HepG2 (cell line): ENCODE measurements around the gene ZNF416. TPM values are rescaled to one million over a fixed set of nuclear protein-coding genes. Genes with fewer than 3 reads are reported as not detected.

Source experiments
- BHLHE40 ChIP-seq: IDR thresholded peaks from 2 replicates; pipeline ENCODE4 v1.6.1; 2011; ENCODE audit warnings: low read length, improper control_type of control experiment
- FIP1L1 ChIP-seq: fragments of 200-400 bp; formaldehyde crosslinking; IDR thresholded peaks from 2 replicates; pipeline ENCODE4 v1.6.1; 2018; ENCODE audit warnings: low read depth, mild to moderate bottlenecking, low read length, moderate library complexity, borderline replicate concordance; ENCODE audit not compliant: insufficient read depth
- HOXD1 ChIP-seq: sonication (generic); formaldehyde crosslinking; IDR thresholded peaks from 2 replicates; pipeline ENCODE4 v1.5.0; 2020; ENCODE audit warnings: missing genetic modification reagents
- NFRKB ChIP-seq: fragments of 450-650 bp; IDR thresholded peaks from 2 replicates; pipeline ENCODE4 v1.6.1; 2017
- NFYB ChIP-seq: sonication (generic); formaldehyde crosslinking; IDR thresholded peaks from 2 replicates; pipeline ENCODE4 v1.4.0; 2020; ENCODE audit warnings: missing genetic modification reagents
- SMYD3 ChIP-seq: sonication (generic); formaldehyde crosslinking; IDR thresholded peaks from 2 replicates; pipeline ENCODE4 v1.8.1; 2023; ENCODE audit warnings: mild to moderate bottlenecking, missing genetic modification reagents
- TARDBP ChIP-seq: sonication (generic); formaldehyde crosslinking; IDR thresholded peaks from 2 replicates; pipeline ENCODE4 v1.8.0; 2022; ENCODE audit warnings: mild to moderate bottlenecking, missing genetic modification reagents
- TBL1XR1 ChIP-seq: fragments of 150-350 bp; IDR thresholded peaks from 2 replicates; pipeline ENCODE4 v1.6.1; 2014; ENCODE audit warnings: borderline replicate concordance, low read length; ENCODE audit not compliant: partially characterized antibody
- TOPORS ChIP-seq: sonication (generic); formaldehyde crosslinking; IDR thresholded peaks from 2 replicates; pipeline ENCODE4 v1.8.0; 2023; ENCODE audit warnings: mild to moderate bottlenecking, missing genetic modification reagents
- TP53 ChIP-seq: sonication (generic); formaldehyde crosslinking; conservative IDR thresholded peaks from 2 replicates; pipeline ENCODE4 v1.4.0; 2020; ENCODE audit warnings: missing genetic modification reagents
- ZBTB7B ChIP-seq: sonication (generic); formaldehyde crosslinking; IDR thresholded peaks from 2 replicates; pipeline ENCODE4 v1.4.0; 2020; ENCODE audit warnings: missing genetic modification reagents
- ZNF720 ChIP-seq: sonication (generic); formaldehyde crosslinking; IDR thresholded peaks from 2 replicates; pipeline ENCODE4 v1.4.0; 2020; ENCODE audit warnings: missing genetic modification reagents
- ZNF879 ChIP-seq: sonication (generic); formaldehyde crosslinking; IDR thresholded peaks from 2 replicates; pipeline ENCODE4 v1.8.1; 2023; ENCODE audit warnings: missing genetic modification reagents
- ZSCAN29 ChIP-seq: sonication (generic); formaldehyde crosslinking; conservative IDR thresholded peaks from 2 replicates; pipeline ENCODE4 v1.4.0; 2020; ENCODE audit warnings: mild to moderate bottlenecking, missing genetic modification reagents
- polyA plus RNA-seq, 8 experiments: library from polyadenylated mRNA; depleted of rRNA in 3 of 8; stranded (reverse) in 7 of 8; unstranded in 1 of 8; fragments of >200 nt; fragmentation: Illumina TruSeq in 4 of 8; extraction: Trizol in 4 of 8; gene quantifications; 2 replicates each; pipeline versions ENCODE4 v1.2.1 to v1.2.3, GENCODE V29; 2011 to 2016; ENCODE audit warnings: low read depth in 4 of 8, missing spikeins in 1 of 8, mixed read lengths in 1 of 8; ENCODE audit not compliant: insufficient read depth in 1 of 8
- total RNA-seq, 5 experiments: library from RNA; depleted of rRNA; stranded (reverse); fragments of >200 nt; fragmentation: Illumina TruSeq; extraction: Trizol; gene quantifications; 2 replicates each; pipeline ENCODE4 v1.2.3, GENCODE V29; 2016; ENCODE audit warnings: low read depth in 1 of 5
- TF ChIP-seq, protein P1 (sequence below), 2 experiments: sonication (generic) in 1 of 2; formaldehyde crosslinking in 1 of 2; IDR thresholded peaks; 2 replicates each; pipeline versions ENCODE4 v1.6.1 to v1.9.0; 2014 to 2022; ENCODE audit warnings: antibody characterized with exemption in 1 of 2, borderline replicate concordance in 1 of 2, inconsistent platforms in 1 of 2, low read depth in 1 of 2, missing genetic modification reagents in 1 of 2
- TF ChIP-seq, protein P2 (sequence below): sonication (generic); formaldehyde crosslinking; IDR thresholded peaks from 2 replicates; pipeline ENCODE4 v1.4.0; 2020; ENCODE audit warnings: missing genetic modification reagents
- TF ChIP-seq, protein P3 (sequence below): sonication (generic); formaldehyde crosslinking; IDR thresholded peaks from 2 replicates; pipeline ENCODE4 v1.4.0; 2020; ENCODE audit warnings: mild to moderate bottlenecking, low read depth, missing genetic modification reagents
- TF ChIP-seq, protein P4 (sequence below): sonication (generic); formaldehyde crosslinking; conservative IDR thresholded peaks from 2 replicates; pipeline ENCODE4 v1.8.0; 2022; ENCODE audit warnings: low read depth, missing genetic modification reagents

The ZNF416 gene
- total and polyA plus RNA-seq, 2 of the 13 experiments (the other 11 are each of a cell fraction or from before 2014, with no cell fraction given) = 1.5 to 5.3 TPM

DNA sequence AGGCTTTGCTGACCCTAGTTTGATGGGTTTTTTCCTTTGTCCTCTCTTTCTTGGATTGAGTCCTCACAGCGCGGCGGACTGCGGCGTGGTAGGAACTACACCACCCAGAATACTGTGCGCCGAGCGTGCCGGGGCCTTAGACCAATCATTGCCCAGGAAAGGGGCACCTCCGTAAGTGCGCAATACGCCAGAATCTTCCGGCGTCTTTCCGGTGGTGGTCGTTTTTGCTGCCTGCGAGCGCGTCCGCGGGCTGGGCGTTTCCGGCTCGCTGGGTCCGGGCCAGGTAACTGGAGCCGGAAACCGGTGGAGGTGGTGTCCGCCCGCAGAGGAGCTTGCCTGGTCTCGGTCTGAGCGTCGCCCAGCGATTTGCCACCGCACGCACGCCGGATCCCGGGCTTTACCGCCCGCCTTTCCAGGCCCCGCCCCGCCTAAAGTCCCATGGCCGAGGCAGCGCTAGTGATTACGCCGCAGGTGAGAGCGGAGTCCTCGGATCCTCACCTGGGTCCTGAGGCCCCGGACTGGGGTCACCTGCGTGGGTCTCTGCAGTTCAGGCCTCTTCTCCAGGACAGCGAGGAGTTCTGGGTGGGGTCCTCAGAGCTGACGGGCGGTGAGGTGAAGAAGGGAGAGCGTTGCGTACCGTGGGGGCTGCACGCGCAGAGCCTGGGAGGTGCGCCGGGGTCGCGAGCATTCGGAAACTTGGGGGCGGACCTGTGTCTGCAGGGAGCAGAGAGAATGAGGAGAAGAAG, 51.4 kb downstream of the ZNF416 start, which contains the start of gene ZNF549 (continued):
- TF ChIP-seq, protein P1, sequence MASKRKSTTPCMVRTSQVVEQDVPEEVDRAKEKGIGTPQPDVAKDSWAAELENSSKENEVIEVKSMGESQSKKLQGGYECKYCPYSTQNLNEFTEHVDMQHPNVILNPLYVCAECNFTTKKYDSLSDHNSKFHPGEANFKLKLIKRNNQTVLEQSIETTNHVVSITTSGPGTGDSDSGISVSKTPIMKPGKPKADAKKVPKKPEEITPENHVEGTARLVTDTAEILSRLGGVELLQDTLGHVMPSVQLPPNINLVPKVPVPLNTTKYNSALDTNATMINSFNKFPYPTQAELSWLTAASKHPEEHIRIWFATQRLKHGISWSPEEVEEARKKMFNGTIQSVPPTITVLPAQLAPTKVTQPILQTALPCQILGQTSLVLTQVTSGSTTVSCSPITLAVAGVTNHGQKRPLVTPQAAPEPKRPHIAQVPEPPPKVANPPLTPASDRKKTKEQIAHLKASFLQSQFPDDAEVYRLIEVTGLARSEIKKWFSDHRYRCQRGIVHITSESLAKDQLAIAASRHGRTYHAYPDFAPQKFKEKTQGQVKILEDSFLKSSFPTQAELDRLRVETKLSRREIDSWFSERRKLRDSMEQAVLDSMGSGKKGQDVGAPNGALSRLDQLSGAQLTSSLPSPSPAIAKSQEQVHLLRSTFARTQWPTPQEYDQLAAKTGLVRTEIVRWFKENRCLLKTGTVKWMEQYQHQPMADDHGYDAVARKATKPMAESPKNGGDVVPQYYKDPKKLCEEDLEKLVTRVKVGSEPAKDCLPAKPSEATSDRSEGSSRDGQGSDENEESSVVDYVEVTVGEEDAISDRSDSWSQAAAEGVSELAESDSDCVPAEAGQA (IDR thresholded peaks at IDR 0.05; ENCODE audit: low read depth) = peak; percentile 91
- TF ChIP-seq, protein P1 (CRISPR knock-in tag; IDR thresholded peaks at IDR 0.05; ENCODE audit: borderline replicate concordance) = no peak
- no peak for TF ChIP-seq ZNF720
- no peak for TF ChIP-seq SMYD3 (CRISPR knock-in tag)
- peak; percentile 87 for TF ChIP-seq NFYB (CRISPR knock-in tag)
- TF ChIP-seq, protein P2, sequence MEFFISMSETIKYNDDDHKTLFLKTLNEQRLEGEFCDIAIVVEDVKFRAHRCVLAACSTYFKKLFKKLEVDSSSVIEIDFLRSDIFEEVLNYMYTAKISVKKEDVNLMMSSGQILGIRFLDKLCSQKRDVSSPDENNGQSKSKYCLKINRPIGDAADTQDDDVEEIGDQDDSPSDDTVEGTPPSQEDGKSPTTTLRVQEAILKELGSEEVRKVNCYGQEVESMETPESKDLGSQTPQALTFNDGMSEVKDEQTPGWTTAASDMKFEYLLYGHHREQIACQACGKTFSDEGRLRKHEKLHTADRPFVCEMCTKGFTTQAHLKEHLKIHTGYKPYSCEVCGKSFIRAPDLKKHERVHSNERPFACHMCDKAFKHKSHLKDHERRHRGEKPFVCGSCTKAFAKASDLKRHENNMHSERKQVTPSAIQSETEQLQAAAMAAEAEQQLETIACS (CRISPR knock-in tag) = no peak
- no peak for TF ChIP-seq NFRKB
- no peak for TF ChIP-seq HOXD1 (CRISPR knock-in tag)
- TF ChIP-seq TARDBP = peak; percentile 14; the same call in 1 of the 2 replicates
- no peak for TF ChIP-seq FIP1L1
- TF ChIP-seq, protein P3, sequence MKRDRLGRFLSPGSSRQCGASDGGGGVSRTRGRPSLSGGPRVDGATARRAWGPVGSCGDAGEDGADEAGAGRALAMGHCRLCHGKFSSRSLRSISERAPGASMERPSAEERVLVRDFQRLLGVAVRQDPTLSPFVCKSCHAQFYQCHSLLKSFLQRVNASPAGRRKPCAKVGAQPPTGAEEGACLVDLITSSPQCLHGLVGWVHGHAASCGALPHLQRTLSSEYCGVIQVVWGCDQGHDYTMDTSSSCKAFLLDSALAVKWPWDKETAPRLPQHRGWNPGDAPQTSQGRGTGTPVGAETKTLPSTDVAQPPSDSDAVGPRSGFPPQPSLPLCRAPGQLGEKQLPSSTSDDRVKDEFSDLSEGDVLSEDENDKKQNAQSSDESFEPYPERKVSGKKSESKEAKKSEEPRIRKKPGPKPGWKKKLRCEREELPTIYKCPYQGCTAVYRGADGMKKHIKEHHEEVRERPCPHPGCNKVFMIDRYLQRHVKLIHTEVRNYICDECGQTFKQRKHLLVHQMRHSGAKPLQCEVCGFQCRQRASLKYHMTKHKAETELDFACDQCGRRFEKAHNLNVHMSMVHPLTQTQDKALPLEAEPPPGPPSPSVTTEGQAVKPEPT (CRISPR knock-in tag) = 0 out of 2 replicates have a peak, but pooled peaks have one; percentile 47
- no peak; the same call in 1 of the 2 replicates for TF ChIP-seq TOPORS
- peak; percentile 73 for TF ChIP-seq BHLHE40
- TF ChIP-seq ZSCAN29 = no peak; the same call in 1 of the 2 replicates
- no peak for TF ChIP-seq ZNF879
- TF ChIP-seq ZBTB7B (CRISPR knock-in tag) = peak; percentile 89
- TF ChIP-seq TP53 (CRISPR knock-in tag) = no peak
- peak; percentile 46 for TF ChIP-seq TBL1XR1
- TF ChIP-seq, protein P4, sequence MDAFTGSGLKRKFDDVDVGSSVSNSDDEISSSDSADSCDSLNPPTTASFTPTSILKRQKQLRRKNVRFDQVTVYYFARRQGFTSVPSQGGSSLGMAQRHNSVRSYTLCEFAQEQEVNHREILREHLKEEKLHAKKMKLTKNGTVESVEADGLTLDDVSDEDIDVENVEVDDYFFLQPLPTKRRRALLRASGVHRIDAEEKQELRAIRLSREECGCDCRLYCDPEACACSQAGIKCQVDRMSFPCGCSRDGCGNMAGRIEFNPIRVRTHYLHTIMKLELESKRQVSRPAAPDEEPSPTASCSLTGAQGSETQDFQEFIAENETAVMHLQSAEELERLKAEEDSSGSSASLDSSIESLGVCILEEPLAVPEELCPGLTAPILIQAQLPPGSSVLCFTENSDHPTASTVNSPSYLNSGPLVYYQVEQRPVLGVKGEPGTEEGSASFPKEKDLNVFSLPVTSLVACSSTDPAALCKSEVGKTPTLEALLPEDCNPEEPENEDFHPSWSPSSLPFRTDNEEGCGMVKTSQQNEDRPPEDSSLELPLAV (CRISPR knock-in tag) = no peak
